ENCODE measurements around the gene KRTAP5-5. TPM values are rescaled to one million over a fixed set of nuclear protein-coding genes. Genes with fewer than 3 reads are reported as not detected.

Gene KRTAP5-5
- total RNA-seq, 1 donor from 2014 or later: not detected

DNA sequence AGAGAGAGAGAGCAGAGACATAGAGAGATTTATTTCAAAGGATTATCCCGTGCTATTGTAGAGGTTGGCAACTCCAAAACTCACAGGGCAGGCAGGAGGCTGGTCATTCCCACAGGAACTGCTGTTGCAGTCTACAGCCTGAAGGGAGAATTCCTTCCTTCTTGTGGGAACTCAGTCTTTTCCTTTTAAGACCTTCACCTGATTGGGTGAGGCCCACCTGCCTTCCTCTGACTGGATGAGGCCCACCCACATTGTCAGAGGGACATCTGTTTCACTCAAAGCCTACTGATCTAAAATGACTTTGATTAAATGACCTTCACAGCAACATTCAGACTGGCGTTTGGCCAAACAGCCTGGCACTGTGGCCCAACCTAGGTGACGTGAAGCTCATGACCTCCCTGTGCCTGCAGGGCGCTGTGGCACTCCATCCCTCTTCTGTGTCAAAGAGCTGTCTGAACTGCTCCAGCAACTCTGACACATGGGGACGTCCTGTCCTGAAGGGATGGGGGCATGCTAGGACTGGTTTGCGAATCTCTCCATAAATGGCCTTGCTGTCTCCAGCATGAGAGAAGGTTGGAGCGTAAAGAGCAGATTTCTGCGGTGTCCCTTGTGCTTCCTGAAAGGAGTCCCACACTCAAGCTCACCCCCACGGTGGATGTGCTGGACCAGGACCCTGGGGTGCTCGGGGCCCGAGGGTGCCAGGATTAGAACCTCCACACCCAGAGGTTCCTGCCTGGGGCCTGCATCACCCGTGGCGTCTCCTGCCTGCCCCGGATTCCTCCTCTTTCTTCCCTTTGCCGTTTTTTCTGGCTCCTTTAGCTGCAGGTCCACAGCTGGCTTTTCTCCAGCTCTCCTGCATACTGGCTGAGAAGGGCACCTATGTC, 20.7 kb downstream of the KRTAP5-5 start:
- TF ChIP-seq, protein P1, sequence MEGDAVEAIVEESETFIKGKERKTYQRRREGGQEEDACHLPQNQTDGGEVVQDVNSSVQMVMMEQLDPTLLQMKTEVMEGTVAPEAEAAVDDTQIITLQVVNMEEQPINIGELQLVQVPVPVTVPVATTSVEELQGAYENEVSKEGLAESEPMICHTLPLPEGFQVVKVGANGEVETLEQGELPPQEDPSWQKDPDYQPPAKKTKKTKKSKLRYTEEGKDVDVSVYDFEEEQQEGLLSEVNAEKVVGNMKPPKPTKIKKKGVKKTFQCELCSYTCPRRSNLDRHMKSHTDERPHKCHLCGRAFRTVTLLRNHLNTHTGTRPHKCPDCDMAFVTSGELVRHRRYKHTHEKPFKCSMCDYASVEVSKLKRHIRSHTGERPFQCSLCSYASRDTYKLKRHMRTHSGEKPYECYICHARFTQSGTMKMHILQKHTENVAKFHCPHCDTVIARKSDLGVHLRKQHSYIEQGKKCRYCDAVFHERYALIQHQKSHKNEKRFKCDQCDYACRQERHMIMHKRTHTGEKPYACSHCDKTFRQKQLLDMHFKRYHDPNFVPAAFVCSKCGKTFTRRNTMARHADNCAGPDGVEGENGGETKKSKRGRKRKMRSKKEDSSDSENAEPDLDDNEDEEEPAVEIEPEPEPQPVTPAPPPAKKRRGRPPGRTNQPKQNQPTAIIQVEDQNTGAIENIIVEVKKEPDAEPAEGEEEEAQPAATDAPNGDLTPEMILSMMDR (IDR thresholded peaks at IDR 0.05; ENCODE audit: partially characterized antibody, unreplicated experiment): no peak
- no peak overlapping the region for H3K4me3 Mint-ChIP-seq (ENCODE audit: unreplicated experiment)
- H3K27me3 Mint-ChIP-seq (ENCODE audit: unreplicated experiment): peaks cover 5% of the 10 kb centered on the region
- no peaks in the 10 kb centered on the region for H3K4me1 Mint-ChIP-seq (ENCODE audit: low read depth, unreplicated experiment)
- H3K36me3 Mint-ChIP-seq (ENCODE audit: unreplicated experiment): no peaks in the 10 kb centered on the region
- peaks cover 3% of the 10 kb centered on the region for H3K9me3 Mint-ChIP-seq (ENCODE audit: unreplicated experiment)
- no peak overlapping the region for H3K27ac Mint-ChIP-seq (ENCODE audit: unreplicated experiment)
- DNase-seq: no peak

DNA sequence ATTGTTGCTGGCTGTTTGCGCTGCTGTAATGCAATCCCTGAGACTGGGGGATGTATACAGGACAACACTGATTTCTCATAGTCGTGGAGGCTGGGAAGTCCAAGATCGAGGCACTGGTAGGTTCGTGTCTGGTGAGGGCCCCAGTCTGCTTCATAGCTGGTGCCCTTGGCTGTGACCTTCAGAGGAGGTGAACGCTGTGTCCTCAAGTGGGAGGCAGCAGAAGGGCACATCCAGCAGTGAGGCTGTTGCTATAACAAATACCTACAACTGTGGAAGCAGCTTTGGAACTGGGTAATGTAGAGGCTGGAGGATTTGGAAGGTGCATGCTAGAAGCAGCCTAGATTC, 21.3 kb downstream of the KRTAP5-5 start:
- Mint-ChIP-seq H3K27ac (ENCODE audit: unreplicated experiment) (no peak overlapping the region), H3K4me1 (ENCODE audit: low read depth, unreplicated experiment) (no peaks in the 10 kb centered on the region), H3K36me3 (ENCODE audit: unreplicated experiment) (no peaks in the 10 kb centered on the region), H3K27me3 (ENCODE audit: unreplicated experiment) (peaks cover 5% of the 10 kb centered on the region), H3K4me3 (ENCODE audit: unreplicated experiment) (no peak overlapping the region), H3K9me3 (ENCODE audit: unreplicated experiment) (peaks cover 3% of the 10 kb centered on the region)
- TF ChIP-seq, protein P1 (IDR thresholded peaks at IDR 0.05; ENCODE audit: partially characterized antibody, unreplicated experiment): no peak
- no peak for DNase-seq

DNA sequence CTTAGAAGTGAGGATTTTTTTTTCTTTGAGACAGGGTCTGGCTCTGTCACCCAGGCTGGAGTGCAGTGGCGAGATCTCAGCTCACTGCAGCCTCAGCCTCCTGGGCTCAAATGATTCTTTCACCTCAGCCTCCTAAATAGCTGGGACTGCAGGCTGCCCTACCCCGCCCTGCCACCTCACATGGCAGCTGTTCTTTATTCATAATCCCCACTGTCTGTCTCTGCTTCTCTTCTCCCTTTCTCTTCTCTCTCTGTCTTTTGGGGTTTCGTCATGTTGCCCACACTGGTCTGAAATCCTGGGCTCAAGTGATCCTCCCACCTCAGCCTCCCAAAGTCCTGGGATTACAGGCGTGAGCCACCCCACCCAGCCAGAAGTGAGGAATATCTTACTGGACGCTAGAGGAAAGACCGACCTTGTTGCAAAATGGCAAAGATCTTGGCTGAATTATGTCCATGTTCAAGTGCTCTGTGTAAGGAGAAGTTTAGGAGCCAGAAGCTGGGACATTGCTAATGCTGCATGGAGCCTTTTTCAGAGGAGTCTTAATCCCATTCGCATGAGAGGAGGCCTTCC, 21.9 kb downstream of the KRTAP5-5 start:
- Mint-ChIP-seq H3K4me1 (ENCODE audit: low read depth, unreplicated experiment) (no peaks in the 10 kb centered on the region), H3K36me3 (ENCODE audit: unreplicated experiment) (no peaks in the 10 kb centered on the region), H3K27ac (ENCODE audit: unreplicated experiment) (no peak overlapping the region), H3K27me3 (ENCODE audit: unreplicated experiment) (peaks cover 5% of the 10 kb centered on the region), H3K4me3 (ENCODE audit: unreplicated experiment) (no peak overlapping the region), H3K9me3 (ENCODE audit: unreplicated experiment) (peaks cover 3% of the 10 kb centered on the region)
- DNase-seq: no peak
- TF ChIP-seq, protein P1 (IDR thresholded peaks at IDR 0.05; ENCODE audit: partially characterized antibody, unreplicated experiment): no peak

DNA sequence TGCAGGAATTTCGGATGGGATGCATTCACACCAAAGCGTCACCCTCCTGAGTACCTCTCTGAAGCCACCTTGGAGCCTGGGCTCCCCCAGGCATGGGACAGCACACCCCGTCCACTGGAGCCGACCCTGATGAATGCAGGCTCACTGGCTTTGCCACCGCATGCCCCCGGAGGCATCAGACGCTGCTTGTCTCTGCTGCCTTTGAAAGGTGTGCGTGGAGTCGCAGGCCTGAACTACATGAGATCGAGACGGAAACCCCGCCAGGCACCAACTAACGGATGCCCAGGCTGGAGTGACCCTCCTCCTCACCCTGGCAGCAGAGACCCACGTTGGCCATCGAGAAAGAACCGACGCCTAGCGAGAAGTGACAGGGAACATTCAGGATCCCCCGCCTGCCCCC, 22.5 kb downstream of the KRTAP5-5 start:
- Mint-ChIP-seq H3K4me1 (ENCODE audit: low read depth, unreplicated experiment) (no peaks in the 10 kb centered on the region), H3K27ac (ENCODE audit: unreplicated experiment) (no peak overlapping the region), H3K4me3 (ENCODE audit: unreplicated experiment) (no peak overlapping the region), H3K36me3 (ENCODE audit: unreplicated experiment) (no peaks in the 10 kb centered on the region), H3K27me3 (ENCODE audit: unreplicated experiment) (peaks cover 5% of the 10 kb centered on the region), H3K9me3 (ENCODE audit: unreplicated experiment) (peaks cover 3% of the 10 kb centered on the region)
- TF ChIP-seq, protein P1 (IDR thresholded peaks at IDR 0.05; ENCODE audit: partially characterized antibody, unreplicated experiment): no peak
- no peak for DNase-seq

DNA sequence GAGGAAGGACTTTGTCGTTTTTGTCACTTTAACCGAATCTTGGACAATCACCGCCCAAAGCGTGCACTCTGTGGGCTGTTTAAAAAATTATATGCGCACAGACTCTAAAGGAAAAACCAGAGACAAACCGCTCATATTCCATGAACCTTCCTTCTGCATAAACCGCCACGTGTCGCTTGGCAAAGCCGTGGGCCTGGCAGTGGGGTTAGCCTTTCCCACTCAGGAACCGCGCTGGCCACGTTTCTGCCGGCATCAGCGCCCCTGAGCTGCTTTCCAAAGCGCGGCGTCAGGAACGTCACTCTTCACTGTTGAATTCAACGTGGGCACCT, 22.8 kb downstream of the KRTAP5-5 start:
- Mint-ChIP-seq H3K27ac (ENCODE audit: unreplicated experiment) (no peak overlapping the region), H3K27me3 (ENCODE audit: unreplicated experiment) (peaks cover 5% of the 10 kb centered on the region), H3K36me3 (ENCODE audit: unreplicated experiment) (no peaks in the 10 kb centered on the region), H3K4me1 (ENCODE audit: low read depth, unreplicated experiment) (no peaks in the 10 kb centered on the region), H3K9me3 (ENCODE audit: unreplicated experiment) (peaks cover 3% of the 10 kb centered on the region), H3K4me3 (ENCODE audit: unreplicated experiment) (no peak overlapping the region)
- TF ChIP-seq, protein P1 (IDR thresholded peaks at IDR 0.05; ENCODE audit: partially characterized antibody, unreplicated experiment): no peak
- no peak for DNase-seq

Data from glutamatergic neuron (in vitro differentiated cells).